Motor neuron (in vitro differentiated cells): ENCODE data around the gene HMCES. TPM values are rescaled to one million over a fixed set of nuclear protein-coding genes. Genes with fewer than 3 reads are reported as not detected.

Source experiments
- ATAC-seq, 8 experiments: fragments of 200-7000 bp; cut with Tn5 transposase; replicated peaks in 6 of 8; 2 replicates each; pipeline ENCODE4 v1.8.0; 2021; ENCODE audit warnings: mild to moderate bottlenecking in 8 of 8, moderate library complexity in 8 of 8
- H3K27ac ChIP-seq, 2 donors: fragments of 250-450 bp; sonication (Bioruptor Pico); 2 replicates each; pipeline ENCODE4 v1.9.0; 2021; ENCODE audit warnings: antibody characterized with exemption in 2 of 2, mild to moderate bottlenecking in 2 of 2, moderate library complexity in 1 of 2
- H3K4me1 ChIP-seq, 2 donors: fragments of 250-450 bp; sonication (Bioruptor Pico); replicated peaks in 1 of 2; 2 replicates each; pipeline ENCODE4 v1.6.1; 2021; ENCODE audit warnings: antibody characterized with exemption in 2 of 2, mild to moderate bottlenecking in 2 of 2, moderate library complexity in 1 of 2
- H3K4me3 ChIP-seq, 5 donors: fragments of 250-450 bp; sonication (Bioruptor Pico); 2 replicates each; pipeline ENCODE4 v1.9.0; 2021; ENCODE audit warnings: antibody characterized with exemption in 5 of 5, mild to moderate bottlenecking in 5 of 5, moderate library complexity in 4 of 5
- WGBS, 10 experiments: fragments of 450-650 bp; shearing (Covaris generic); methylation state at CpG; one replicate each; pipeline ENCODE4 v1.0.0; 2022; 5-methylcytosine and 5-hydroxymethylcytosine counted together
- in situ Hi-C, 9 experiments: fragments of 400-800 bp; cut with MboI; loops; one replicate each; pipeline ENCODE4 v1.15.0; 2021; ENCODE audit warnings: low sequenced_read_pairs in 9 of 9, low pct_unique_long_range_greater_than_20kb in 2 of 9; ENCODE audit not compliant: unreplicated experiment in 9 of 9
- total RNA-seq, 8 experiments: library from RNA; unstranded; fragments of 300-600 nt; gene quantifications; 2 replicates each; pipeline versions ENCODE4 v1.2.3 to v1.2.4, GENCODE V29; 2022

Gene HMCES
- total RNA-seq, 8 experiments from 2014 or later: 18.4 to 40.3 (median 20.7) TPM

DNA sequence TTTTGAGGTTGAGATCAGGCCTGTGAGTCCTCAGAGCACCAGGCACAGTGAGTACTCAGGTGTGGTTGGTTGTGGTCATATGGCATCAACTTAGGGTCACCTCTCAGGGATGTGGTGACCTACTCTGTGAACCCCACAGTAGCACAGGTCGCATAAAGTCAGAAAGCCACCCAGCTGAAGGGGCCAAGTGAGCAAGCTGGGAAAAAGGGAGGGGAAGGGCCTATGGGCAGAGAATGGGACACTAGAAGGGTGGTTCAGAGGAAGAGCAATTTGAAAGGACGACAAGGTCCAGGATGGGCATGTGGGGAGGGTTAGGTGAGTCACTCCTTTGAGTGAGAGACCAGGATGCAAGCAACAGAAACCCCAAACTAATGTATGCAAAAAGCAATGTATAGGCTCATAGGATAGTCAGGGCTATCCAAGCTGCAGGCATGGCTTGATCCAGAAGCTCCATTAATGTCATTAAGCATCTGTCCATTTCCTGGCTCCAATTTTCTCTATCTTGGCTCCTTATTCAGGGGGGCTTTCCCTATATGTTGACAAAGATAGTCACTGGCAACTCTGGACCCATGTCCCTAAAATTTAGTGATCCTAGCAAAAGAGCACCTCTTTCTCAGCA is 33.5 kb downstream of the HMCES start:
- no peak for ATAC-seq
- Histone ChIP-seq H3K27ac (no peak overlapping the region), H3K4me3 (no peak overlapping the region), H3K4me1 (peaks cover 2 to 12% of the 10 kb centered on the region in 2 donors)
- 100% methylated on average over 1 of the region's 2 CpGs; no CpG with 5 or more reads in 8 of the 10 experiments for WGBS, 10 experiments
- in situ Hi-C loops: no loop called here

DNA sequence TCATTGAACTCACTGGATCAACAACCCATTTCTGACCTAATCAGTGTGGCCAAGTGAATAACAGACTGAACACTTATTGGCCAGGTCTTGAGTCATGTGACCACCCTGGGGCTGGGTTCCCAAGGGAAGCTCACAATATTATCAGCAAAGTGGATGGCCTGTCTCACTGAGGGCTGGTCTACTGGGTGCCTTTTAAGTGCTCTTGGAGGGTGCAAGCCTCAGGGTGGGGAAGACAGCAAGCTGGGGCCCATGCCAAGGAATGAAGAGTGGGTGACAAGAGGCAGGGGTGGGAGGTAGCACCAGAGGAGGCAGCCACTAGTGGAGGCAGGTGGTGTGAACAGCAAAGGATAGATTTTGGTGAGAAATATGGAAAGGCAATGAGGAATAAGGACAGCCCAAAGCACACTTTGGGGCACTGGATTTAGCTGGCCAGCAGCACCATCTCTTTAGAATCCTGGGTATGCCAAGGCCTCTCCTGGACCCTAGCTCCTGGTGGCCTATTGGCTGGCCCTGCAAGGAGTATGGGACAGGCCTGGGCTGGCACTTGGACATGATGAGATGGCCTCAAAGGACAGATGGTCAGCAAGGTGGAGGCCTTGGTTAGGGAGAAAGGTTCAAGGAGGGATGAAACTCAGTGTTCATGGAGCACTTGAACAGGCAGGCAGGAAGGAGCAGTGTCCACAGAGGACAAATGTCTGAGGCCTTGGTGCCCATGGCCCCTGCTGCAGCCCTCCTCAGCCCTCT is 34.2 kb downstream of the HMCES start:
- ATAC-seq: peak in 1 of 8 experiments; percentile 2
- Histone ChIP-seq H3K27ac (no peak overlapping the region), H3K4me1 (peaks cover 5 to 14% of the 10 kb centered on the region in 2 donors), H3K4me3 (no peak overlapping the region)
- in situ Hi-C loops: no loop called here

DNA sequence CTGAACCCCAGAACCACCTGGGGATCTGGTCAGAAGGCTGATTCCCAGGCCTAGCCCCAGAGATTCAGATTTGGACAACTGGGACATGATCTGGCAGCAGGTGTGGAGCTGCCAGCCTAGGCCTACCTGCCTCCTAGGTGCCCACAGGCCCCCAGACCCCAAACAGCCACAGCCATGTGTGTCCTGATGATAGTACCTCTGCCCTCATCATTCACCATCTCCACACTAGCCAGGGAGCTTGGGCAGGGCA is 34.7 kb downstream of the HMCES start:
- peaks cover 5 to 14% of the 10 kb centered on the region in 2 donors for H3K4me1 ChIP-seq
- in situ Hi-C loops: no loop called here
- H3K27ac ChIP-seq: no peak overlapping the region
- ATAC-seq: peak in 1 of 8 experiments; percentile 1
- no peak overlapping the region for H3K4me3 ChIP-seq

DNA sequence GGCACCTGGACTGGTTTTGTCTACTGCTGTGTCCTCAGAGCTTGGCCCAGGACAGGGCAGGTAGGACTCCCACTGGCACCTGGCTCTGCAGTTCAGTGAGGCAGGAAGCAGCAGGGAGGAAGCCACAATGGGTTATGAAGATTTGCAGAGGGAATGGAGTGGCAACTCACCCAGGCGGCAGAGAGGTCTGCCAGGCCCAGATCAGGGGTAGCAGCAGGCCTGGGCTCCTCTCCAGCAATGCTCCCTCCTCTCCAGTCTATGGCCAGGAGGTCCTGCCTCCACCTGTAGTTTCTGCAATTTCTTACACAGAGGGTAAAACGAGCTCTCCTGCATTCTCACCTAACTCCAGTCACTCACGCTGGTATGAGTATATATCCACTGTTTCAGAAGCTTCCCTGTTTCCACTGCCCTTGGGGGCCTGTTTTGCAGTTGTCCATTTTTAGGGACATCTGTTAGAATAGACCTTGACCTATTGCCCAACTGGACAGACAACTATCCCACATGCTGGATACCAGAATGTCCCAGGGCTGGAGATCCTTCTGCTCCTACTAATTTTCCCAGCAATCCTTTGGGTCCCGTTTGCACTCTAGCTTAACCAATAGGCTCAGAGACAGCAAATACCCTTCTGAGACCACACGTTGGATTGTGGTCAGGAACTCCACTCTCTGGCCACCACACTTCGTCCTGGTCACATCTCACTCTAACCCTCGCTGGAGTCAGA is 35.2 kb downstream of the HMCES start:
- in situ Hi-C loops: no loop called here
- Histone ChIP-seq H3K4me1 (peaks cover 5 to 14% of the 10 kb centered on the region in 2 donors), H3K27ac (no peak overlapping the region), H3K4me3 (peak overlapping the region; percentile 70 to 79 (median 73))
- WGBS, 10 experiments: 0 to 80% (median 44%) methylated on average over 1 to 6 of the region's 7 CpGs; no CpG with 5 or more reads in 2 of the 10 experiments
- ATAC-seq: peak in 4 of 8 experiments; percentile 0 to 1 (median 0)

DNA sequence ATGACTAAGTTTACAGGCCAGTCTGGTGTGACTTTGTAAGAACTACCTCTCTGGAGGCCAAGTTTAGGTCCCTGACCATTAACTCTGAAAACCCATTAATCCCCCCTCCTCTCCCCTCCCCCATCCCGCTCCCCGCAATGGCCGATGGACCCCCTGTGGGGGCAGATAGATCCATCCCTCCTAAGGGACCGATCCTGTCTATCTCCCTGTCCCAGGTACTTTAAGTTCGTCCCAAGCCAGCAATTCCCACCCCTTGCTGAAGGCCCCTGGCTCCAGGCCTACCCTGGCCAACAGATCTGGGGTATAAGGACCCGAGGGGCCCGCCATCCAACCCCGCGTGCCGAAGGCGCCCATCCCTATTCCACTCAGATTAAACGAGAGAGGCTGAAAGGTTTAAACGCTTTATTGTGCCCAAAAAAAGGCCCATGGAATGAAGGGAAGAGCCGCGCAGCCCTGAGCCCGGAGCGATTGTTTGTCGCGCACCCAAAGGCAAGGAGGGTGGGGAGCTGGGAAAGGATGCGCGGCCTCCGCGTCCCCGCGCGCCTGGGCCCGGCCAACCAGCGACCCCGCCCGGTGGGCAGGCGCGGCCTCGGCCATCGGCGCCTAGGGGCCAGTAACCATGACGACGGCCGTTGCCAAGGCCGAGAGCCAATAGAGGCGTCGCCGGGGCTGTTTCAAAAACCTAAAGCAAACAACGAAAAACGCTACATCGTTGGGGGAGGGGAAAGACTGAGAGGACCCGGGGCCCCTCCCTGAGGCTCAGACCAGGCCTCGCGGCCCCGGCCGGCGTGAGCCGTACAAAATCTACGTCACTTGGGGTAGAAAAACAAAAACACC is 35.9 kb downstream of the HMCES start:
- in situ Hi-C loops: no loop called here
- Histone ChIP-seq H3K27ac (peak overlapping the region; percentile 52 to 82), H3K4me3 (peak overlapping the region; percentile 70 to 79 (median 73)), H3K4me1 (peaks cover 5 to 14% of the 10 kb centered on the region in 2 donors)
- peak; percentile 42 to 75 (median 72) for ATAC-seq
- WGBS, 10 experiments: 0 to 1% (median 0%) methylated on average over 2 to 21 of the region's 53 CpGs; no CpG with 5 or more reads in 6 of the 10 experiments

DNA sequence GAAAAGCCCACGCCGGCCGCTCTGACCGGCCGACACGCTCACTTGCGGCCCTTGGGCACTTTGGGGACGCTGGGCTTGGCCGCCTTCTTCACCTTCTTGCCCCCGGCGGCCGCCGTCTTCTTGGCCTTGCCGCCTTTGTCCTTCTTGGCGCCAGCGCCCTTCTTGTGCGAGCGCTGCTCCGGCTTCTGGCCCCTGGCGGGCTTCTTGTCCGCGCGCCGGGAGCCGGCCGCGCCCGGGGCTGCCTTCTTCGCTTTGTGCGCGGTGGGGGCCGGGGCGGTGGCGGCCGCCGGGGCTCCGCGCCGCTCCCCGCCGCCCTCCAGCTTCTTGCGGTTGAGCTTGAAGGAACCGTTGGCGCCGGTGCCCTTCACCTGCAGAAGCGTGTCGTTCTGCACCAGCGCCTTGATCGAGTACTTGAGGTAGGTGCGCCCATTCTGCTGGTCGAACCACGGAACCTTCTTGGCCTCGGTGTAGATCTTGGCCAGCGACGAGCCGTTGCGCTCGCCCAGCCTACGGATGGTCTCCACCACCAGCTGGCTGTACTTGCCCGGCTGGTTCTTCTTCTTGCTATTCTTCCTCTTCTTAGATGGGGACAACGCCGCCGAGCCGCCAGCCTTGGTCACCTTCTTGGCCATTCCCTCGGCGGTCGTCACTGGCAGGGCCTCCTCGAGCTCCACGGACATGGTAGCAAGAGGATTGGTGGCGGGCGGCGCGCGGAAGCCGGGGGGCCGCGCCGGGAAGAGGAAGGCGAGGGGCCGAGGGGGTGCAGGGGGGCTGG is 36.7 kb downstream of the HMCES start:
- in situ Hi-C loops: no loop called here
- Histone ChIP-seq H3K4me3 (peak overlapping the region; percentile 70 to 79 (median 73)), H3K27ac (peak overlapping the region; percentile 52 to 82), H3K4me1 (peaks cover 5 to 14% of the 10 kb centered on the region in 2 donors)
- peak; percentile 0 to 10 (median 6) for ATAC-seq
- 0 to 4% (median 2%) methylated on average over 4 to 11 of the region's 80 CpGs; no CpG with 5 or more reads in 4 of the 10 experiments for WGBS, 10 experiments

DNA sequence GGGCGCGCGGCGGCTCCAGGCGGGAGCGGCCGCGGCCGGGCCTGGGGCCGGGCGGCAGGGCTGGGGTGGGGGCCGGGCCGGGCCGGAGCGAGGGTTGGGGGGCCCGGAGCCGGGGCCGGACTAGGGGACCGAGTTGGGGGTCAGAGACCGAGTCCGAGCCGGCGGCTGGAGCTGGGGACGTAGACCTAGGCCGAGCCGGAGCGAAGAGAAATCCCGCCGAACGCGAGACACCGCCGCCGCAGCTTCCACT is 37.3 kb downstream of the HMCES start:
- ATAC-seq: peak in 2 of 8 experiments; percentile 22 to 25
- Histone ChIP-seq H3K4me3 (peak overlapping the region; percentile 70 to 79 (median 73)), H3K27ac (peak overlapping the region; percentile 46 to 82), H3K4me1 (peaks cover 5 to 14% of the 10 kb centered on the region in 2 donors)
- WGBS, 10 experiments: no CpG with 5 or more reads among the region's 34 CpGs
- in situ Hi-C loops: no loop called here

DNA sequence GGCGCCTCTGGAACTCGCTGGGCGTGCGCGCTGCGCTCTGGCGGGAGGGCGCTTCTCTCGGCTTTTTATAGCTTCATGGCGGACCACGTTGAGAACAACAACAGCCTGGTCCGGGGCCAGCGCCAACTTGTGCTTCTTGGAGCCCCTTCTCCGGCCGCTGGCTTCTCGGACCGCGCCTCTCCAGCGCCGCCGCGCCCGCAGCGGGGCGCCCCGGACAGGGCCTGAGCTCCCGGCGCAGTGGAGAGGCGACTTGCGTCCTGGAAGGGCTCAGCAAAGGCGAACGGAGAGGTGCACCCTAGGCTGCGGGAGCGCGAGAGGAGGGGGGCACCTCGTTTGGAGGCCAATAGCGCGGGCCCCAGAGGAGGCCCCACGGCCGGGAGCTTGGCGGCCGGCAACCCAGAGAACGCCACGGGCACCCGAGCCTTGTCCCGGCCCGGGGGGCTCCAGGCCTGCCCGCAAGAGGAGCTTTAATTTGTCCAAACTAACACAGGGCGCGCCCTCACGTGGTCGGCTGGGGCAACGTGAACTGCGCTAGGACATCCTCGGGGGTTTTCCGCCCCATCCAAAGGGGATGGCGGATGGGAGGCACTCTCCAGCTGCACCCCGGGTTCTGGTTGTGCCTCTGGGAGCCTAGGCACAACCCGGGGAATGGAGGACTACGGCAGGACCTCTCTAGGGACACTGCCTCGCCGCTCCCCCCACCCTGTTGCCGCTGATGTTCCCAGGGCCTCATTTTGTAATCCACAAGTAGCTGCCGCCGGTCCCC is 37.8 kb downstream of the HMCES start:
- in situ Hi-C loops: no loop called here
- 0 to 7% (median 0%) methylated on average over 2 to 5 of the region's 65 CpGs; no CpG with 5 or more reads in 5 of the 10 experiments for WGBS, 10 experiments

DNA sequence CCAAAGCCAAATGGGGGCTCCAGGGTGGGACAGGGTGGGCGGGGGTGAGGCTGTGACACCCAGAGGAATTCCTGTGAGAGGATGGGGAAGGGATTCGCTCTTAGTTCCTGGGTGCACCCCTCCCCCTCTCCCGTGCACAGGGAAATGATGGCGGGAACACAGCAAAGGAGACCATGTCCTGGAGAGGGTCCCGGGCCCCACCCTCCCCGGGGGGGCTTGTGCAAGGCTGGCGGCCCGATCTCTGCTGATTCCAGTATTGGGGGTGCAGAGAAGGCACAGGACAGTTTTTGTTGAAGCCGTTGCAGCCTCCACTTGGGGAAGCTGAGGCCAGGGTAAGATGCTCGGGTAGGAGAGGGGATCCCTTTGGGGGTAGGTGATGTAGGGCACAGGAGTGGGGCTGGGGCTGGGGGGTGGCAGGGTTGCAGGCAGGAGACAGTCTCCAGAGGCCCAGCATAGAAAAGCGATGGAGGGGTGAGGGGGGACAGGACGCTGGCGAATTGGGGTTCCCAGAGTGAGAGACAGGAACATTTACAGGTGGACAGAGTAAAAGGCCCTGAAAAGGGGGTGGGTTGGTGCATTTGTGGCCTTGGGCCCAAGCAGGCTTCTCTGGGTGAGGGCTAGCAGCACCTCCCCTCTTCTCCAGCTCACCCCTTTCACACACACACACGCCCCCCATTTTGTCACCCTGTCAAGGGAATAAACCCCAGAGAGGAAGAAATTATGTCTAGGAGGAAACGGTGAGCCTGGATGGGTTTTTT is 38.5 kb downstream of the HMCES start:
- 20 to 80% methylated on average over 1 of the region's 15 CpGs; no CpG with 5 or more reads in 8 of the 10 experiments for WGBS, 10 experiments
- in situ Hi-C loops: no loop called here
- peak overlapping the region; percentile 70 to 79 (median 73) for H3K4me3 ChIP-seq
- peaks cover 5 to 14% of the 10 kb centered on the region in 2 donors for H3K4me1 ChIP-seq
- peak overlapping the region in 1 of 2 donors; percentile 82 for H3K27ac ChIP-seq
- ATAC-seq: no peak

More for the DNA sequence above, 37.8 kb downstream of the HMCES start:
- Histone ChIP-seq H3K4me3 (peak overlapping the region; percentile 70 to 79 (median 73)), H3K4me1 (peaks cover 5 to 14% of the 10 kb centered on the region in 2 donors), H3K27ac (peak overlapping the region; percentile 4 to 82)
- peak; percentile 24 to 64 (median 46) for ATAC-seq

DNA sequence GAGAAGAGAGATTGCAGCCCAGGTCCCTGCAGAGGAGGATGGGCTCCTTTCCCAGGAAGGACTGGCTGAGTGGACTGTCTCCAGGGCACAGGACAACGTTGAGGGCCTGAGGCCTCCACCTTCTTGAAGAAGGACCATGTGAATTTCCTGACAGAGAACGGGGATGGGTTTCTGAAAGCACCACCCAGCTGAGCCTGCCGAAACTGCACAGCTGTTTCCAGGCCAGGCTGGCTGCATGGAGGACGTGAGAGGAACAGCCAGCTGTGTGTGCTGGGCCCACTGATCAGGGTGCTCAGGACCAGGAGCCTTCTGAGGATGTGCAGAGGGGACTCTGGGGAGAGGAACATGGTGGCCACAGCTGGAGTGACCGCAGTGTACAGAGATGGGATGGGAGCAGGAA is 39.2 kb downstream of the HMCES start:
- Histone ChIP-seq H3K4me3 (no peak overlapping the region), H3K27ac (no peak overlapping the region), H3K4me1 (peaks cover 5 to 14% of the 10 kb centered on the region in 2 donors)
- in situ Hi-C loops: no loop called here
- 6 to 83% methylated on average over 1 to 3 of the region's 5 CpGs; no CpG with 5 or more reads in 8 of the 10 experiments for WGBS, 10 experiments
- no peak for ATAC-seq

DNA sequence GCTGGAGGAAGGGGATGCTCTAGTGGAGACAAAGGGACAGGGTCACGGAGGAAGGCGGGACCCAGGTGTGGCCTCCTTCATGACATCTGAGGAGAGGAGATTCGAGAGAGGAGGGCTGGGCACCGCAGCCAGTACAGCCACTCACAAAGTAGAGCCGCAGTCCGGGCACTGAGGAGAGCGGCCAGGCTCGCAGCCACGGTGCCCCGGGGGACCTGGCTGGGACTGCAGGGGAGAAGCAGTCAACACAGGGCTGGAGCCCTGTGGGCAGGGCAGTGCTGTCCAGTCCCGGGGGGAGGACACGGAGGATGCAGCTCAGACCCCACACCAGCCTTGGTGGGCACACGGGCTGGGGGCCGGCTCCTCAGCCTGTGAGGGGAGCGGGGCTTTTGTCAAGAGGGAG is 40.3 kb downstream of the HMCES start:
- H3K27ac ChIP-seq: no peak overlapping the region
- no peak overlapping the region for H3K4me3 ChIP-seq
- no peak for ATAC-seq
- 80 to 87% (median 82%) methylated on average over 1 to 6 of the region's 15 CpGs; no CpG with 5 or more reads in 5 of the 10 experiments for WGBS, 10 experiments
- peaks cover 5 to 9% of the 10 kb centered on the region in 2 donors for H3K4me1 ChIP-seq
- in situ Hi-C loops: no loop called here
